Adrenal gland (tissue), 5 donors: ENCODE measurements around the gene CRYBB1.

Experiments used
- POLR2A ChIP-seq, 2 donors: fragments of 450-650 bp; IDR thresholded peaks; one replicate each; pipeline ENCODE4 v1.6.1; 2017; ENCODE audit warnings: antibody characterized with exemption in 2 of 2, mild to moderate bottlenecking in 2 of 2, moderate library complexity in 1 of 2
- TF ChIP-seq, protein P1 (sequence below), 6 experiments: fragments of 450-650 bp in 4 of 6; fragments of 200-600 bp in 2 of 6; sonication (generic) in 1 of 6; IDR thresholded peaks; 1 replicate in 5 of 6; 2 replicates in 1 of 6; pipeline versions ENCODE4 v1.5.1 to v1.8.0; 2016 to 2021; ENCODE audit warnings: antibody characterized with exemption in 6 of 6, mild to moderate bottlenecking in 2 of 6, moderate library complexity in 1 of 6
- donor health status: DM: no; HTN: no; CAD: no.

DNA sequence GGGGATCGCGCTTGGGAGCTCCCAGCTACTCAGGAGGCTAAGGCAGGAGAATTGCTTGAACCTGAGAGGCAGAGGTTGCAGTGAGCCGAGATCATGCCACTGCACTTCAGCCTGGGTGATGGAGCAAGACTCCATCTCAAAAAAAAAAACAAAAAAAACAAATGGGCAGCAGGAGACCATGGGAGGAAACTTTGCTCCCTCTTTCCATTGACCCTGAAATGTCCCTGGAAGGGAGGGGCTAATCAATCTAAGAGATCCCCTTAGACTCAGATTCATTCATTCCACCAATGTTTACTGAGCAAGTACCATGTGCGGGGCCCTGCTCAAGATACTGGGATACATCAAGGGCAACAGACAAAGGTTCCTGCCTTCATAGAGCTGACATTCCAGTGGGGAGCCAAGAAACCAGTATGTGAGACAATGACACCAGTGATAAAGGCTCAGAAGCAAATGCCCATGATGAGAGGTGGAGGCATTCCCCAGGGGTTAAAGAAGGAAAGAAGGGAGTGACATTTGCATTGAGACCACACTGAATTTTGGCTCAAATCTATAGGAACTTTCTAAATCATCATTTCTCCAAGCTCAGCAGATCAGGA, 67.8 kb downstream of the CRYBB1 start:
- no peak for TF ChIP-seq POLR2A (IDR thresholded peaks at IDR 0.05)
- TF ChIP-seq, protein P1, sequence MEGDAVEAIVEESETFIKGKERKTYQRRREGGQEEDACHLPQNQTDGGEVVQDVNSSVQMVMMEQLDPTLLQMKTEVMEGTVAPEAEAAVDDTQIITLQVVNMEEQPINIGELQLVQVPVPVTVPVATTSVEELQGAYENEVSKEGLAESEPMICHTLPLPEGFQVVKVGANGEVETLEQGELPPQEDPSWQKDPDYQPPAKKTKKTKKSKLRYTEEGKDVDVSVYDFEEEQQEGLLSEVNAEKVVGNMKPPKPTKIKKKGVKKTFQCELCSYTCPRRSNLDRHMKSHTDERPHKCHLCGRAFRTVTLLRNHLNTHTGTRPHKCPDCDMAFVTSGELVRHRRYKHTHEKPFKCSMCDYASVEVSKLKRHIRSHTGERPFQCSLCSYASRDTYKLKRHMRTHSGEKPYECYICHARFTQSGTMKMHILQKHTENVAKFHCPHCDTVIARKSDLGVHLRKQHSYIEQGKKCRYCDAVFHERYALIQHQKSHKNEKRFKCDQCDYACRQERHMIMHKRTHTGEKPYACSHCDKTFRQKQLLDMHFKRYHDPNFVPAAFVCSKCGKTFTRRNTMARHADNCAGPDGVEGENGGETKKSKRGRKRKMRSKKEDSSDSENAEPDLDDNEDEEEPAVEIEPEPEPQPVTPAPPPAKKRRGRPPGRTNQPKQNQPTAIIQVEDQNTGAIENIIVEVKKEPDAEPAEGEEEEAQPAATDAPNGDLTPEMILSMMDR (IDR thresholded peaks at IDR 0.05), result no peak
